PC-9 (cell line): ENCODE data around the gene PBX3. TPM values are rescaled to one million over a fixed set of nuclear protein-coding genes. Genes with fewer than 3 reads are reported as not detected.

Experiments
- BruUV-seq: library from RNA; stranded (reverse); fragments of 400-500 nt; replicated peaks from 2 replicates; lab custom pipeline; 2021; lab: Mats Ljungman, UMichigan
- CTCF ChIA-PET: fragments of 300-600 bp; sonication (Branson Sonifier 250); formaldehyde crosslinking; loops from one replicate; lab custom pipeline; 2022; ENCODE audit warnings: antibody characterized with exemption; lab: Charles Lee
- POLR2A ChIA-PET: fragments of 300-600 bp; sonication (Branson Sonifier 250); formaldehyde crosslinking; loops from one replicate; lab custom pipeline; 2022; ENCODE audit warnings: antibody characterized with exemption; ENCODE audit not compliant: unreplicated experiment; lab: Charles Lee
- DNase-seq, 2 experiments: peaks; one replicate each; pipeline versions ENCODE4 v3.0.0 to v3.0.0-alpha.2; 2015 to 2022; ENCODE audit warnings: mixed read lengths in 1 of 2
- H2AFZ ChIP-seq: fragments of 200-600 bp; sonication (generic); 2 replicates; pipeline ENCODE4 v1.8.1; 2017; ENCODE audit warnings: antibody characterized with exemption
- H3F3A ChIP-seq: fragments of 200-600 bp; sonication (generic); 2 replicates; pipeline ENCODE4 v1.8.1; 2017; ENCODE audit warnings: antibody characterized with exemption, mild to moderate bottlenecking, low read depth; ENCODE audit not compliant: insufficient read depth
- H3K27ac ChIP-seq: fragments of 200-600 bp; sonication (generic); 2 replicates; pipeline ENCODE4 v1.6.1; 2016; ENCODE audit warnings: mixed run types
- H3K27me3 ChIP-seq: fragments of 200-600 bp; sonication (generic); 2 replicates; pipeline ENCODE4 v1.6.1; 2016; ENCODE audit warnings: low read depth, mixed run types; ENCODE audit not compliant: insufficient read depth
- H3K36me3 ChIP-seq: fragments of 200-600 bp; sonication (generic); 2 replicates; pipeline ENCODE4 v1.6.1; 2016; ENCODE audit warnings: low read depth, mixed run types
- H3K4me1 ChIP-seq: fragments of 200-600 bp; sonication (generic); replicated peaks from 2 replicates; pipeline ENCODE4 v1.6.1; 2016; ENCODE audit warnings: mixed run types; ENCODE audit not compliant: insufficient read depth
- H3K4me2 ChIP-seq: fragments of 200-600 bp; sonication (generic); 2 replicates; pipeline ENCODE4 v1.6.1; 2017; ENCODE audit warnings: mixed run types
- H3K4me3 ChIP-seq: fragments of 200-600 bp; sonication (generic); 2 replicates; pipeline ENCODE4 v1.6.1; 2016; ENCODE audit warnings: mixed run types
- H3K79me2 ChIP-seq: fragments of 200-600 bp; sonication (generic); 2 replicates; pipeline ENCODE4 v1.6.1; 2017; ENCODE audit warnings: low read depth, mixed run types
- H3K9me2 ChIP-seq: fragments of 200-600 bp; sonication (generic); 2 replicates; pipeline ENCODE4 v1.8.1; 2017; ENCODE audit warnings: mild to moderate bottlenecking; ENCODE audit not compliant: insufficient read depth
- H3K9me3 ChIP-seq: fragments of 200-600 bp; sonication (generic); 2 replicates; pipeline ENCODE4 v1.8.1; 2016; ENCODE audit warnings: low read depth; ENCODE audit not compliant: insufficient read depth
- H4K20me1 ChIP-seq: fragments of 200-600 bp; sonication (generic); 2 replicates; pipeline ENCODE4 v1.8.1; 2017; ENCODE audit not compliant: insufficient read depth
- CTCF ChIP-seq: fragments of 200-600 bp; sonication (generic); conservative IDR thresholded peaks from 2 replicates; pipeline ENCODE4 v1.6.1; 2017; ENCODE audit warnings: mixed run types, antibody characterized with exemption, mild to moderate bottlenecking, moderate library complexity
- EZH2 ChIP-seq: fragments of 200-600 bp; sonication (generic); IDR thresholded peaks from 2 replicates; pipeline ENCODE4 v1.8.0; 2017; ENCODE audit warnings: antibody characterized with exemption, low read depth
- intact Hi-C: fragments of 100-400 bp; cut with micrococcal nuclease; formaldehyde crosslinking; loops from one replicate; pipeline ENCODE4 v1.10.0; 2022; ENCODE audit not compliant: unreplicated experiment
- total RNA-seq: library from RNA; stranded (reverse); gene quantifications from 2 replicates; pipeline ENCODE4 v1.2.3, GENCODE V29; 2021

Gene PBX3
- total RNA-seq, 1 experiment from 2014 or later, result 18.3 TPM

- peaks cover 14% of the 10 kb centered on the region; the same call in 1 of the 2 replicates for H3K4me1 ChIP-seq
- H3K79me2 ChIP-seq, result peaks cover 92% of the 10 kb centered on the region
- no peak for DNase-seq
- TF ChIP-seq EZH2 (no peak), CTCF (no peak)
- no peak overlapping the region for H2AFZ ChIP-seq
- no peaks in the 10 kb centered on the region for H3K36me3 ChIP-seq
- H3K27me3 ChIP-seq, result no peaks in the 10 kb centered on the region
- no peaks in the 10 kb centered on the region; the same call in 1 of the 2 replicates for H3F3A ChIP-seq
- POLR2A ChIA-PET, result no interaction called here
- no TSS peak for BruUV-seq
- H3K4me3 ChIP-seq, result no peak overlapping the region
- H3K4me2 ChIP-seq, result no peak overlapping the region
- no peaks in the 10 kb centered on the region for H3K9me2 ChIP-seq
- H3K27ac ChIP-seq, result no peak overlapping the region
- CTCF ChIA-PET, result no interaction called here
- H4K20me1 ChIP-seq, result peaks cover 11% of the 10 kb centered on the region
- no peaks in the 10 kb centered on the region for H3K9me3 ChIP-seq
- intact Hi-C loops, result no loop called here
Observed at GRCh38 chr9:125701351-125701750, 45.8 kb upstream of the PBX3 start.

- no peak for DNase-seq
- H3F3A ChIP-seq, result no peaks in the 10 kb centered on the region
- no peak overlapping the region for H3K4me2 ChIP-seq
- BruUV-seq, result no TSS peak
- H3K36me3 ChIP-seq, result no peaks in the 10 kb centered on the region
- TF ChIP-seq EZH2, result no peak
- no peak for TF ChIP-seq CTCF
- H3K9me2 ChIP-seq, result no peaks in the 10 kb centered on the region
- 0 out of 2 replicates have a peak, but pooled peaks cover 3% of the 10 kb centered on the region for H4K20me1 ChIP-seq
- H2AFZ ChIP-seq, result no peak overlapping the region
- CTCF ChIA-PET, result interaction anchor here (0.5 kb wide), 1 partner anchor 56 kb away, joined by 5 read pairs; no protein-coding TSS in a partner anchor
- peaks cover 79% of the 10 kb centered on the region for H3K79me2 ChIP-seq
- H3K27ac ChIP-seq, result no peak overlapping the region
- POLR2A ChIA-PET, result no interaction called here
- intact Hi-C loops, result no loop called here
- no peak overlapping the region for H3K4me3 ChIP-seq
- H3K9me3 ChIP-seq, result no peaks in the 10 kb centered on the region
- H3K27me3 ChIP-seq, result no peaks in the 10 kb centered on the region
- peaks cover 20% of the 10 kb centered on the region; the same call in 1 of the 2 replicates for H3K4me1 ChIP-seq
Observed at GRCh38 chr9:125703662-125704061, 43.5 kb upstream of the PBX3 start.

GRCh38 chr9:125705893-125706292 lies 41.3 kb upstream of the PBX3 start:
- intact Hi-C loops, result no loop called here
- no peak for TF ChIP-seq EZH2
- no peak for TF ChIP-seq CTCF
- peak overlapping the region; percentile 95 for H3K4me3 ChIP-seq
- no peak overlapping the region for H2AFZ ChIP-seq
- H3K27me3 ChIP-seq, result no peaks in the 10 kb centered on the region
- CTCF ChIA-PET, result no interaction called here
- no peaks in the 10 kb centered on the region for H3K9me3 ChIP-seq
- H3K4me1 ChIP-seq, result peaks cover 20% of the 10 kb centered on the region; the same call in 1 of the 2 replicates
- H3F3A ChIP-seq, result no peaks in the 10 kb centered on the region
- no peaks in the 10 kb centered on the region for H3K36me3 ChIP-seq
- no TSS peak for BruUV-seq
- H3K27ac ChIP-seq, result no peak overlapping the region
- POLR2A ChIA-PET, result no interaction called here
- no peaks in the 10 kb centered on the region for H3K9me2 ChIP-seq
- no peak for DNase-seq
- H4K20me1 ChIP-seq, result no peaks in the 10 kb centered on the region
- peak overlapping the region; percentile 97 for H3K4me2 ChIP-seq
- H3K79me2 ChIP-seq, result peaks cover 57% of the 10 kb centered on the region
